Prostate gland (tissue), 2 donors: Measurements from ENCODE around the gene MBNL1.

ENCODE experiments used
- CTCF ChIP-seq, 4 experiments: fragments of 200-600 bp in 2 of 4; fragments of 450-650 bp in 2 of 4; sonication (generic) in 2 of 4; IDR thresholded peaks; 1 replicate in 3 of 4; 2 replicates in 1 of 4; pipeline ENCODE4 v1.5.1; 2016 to 2019; ENCODE audit warnings: antibody characterized with exemption in 4 of 4, mild to moderate bottlenecking in 2 of 4, moderate library complexity in 2 of 4
- POLR2A ChIP-seq: fragments of 450-650 bp; IDR thresholded peaks from one replicate; pipeline ENCODE4 v1.6.1; 2016; ENCODE audit warnings: antibody characterized with exemption, mild to moderate bottlenecking

GRCh38 chr3:152292366-152292765 is 23.6 kb downstream of the MBNL1 start:
- no peak for TF ChIP-seq CTCF (IDR thresholded peaks at IDR 0.05)
- TF ChIP-seq POLR2A = no peak
